Neural progenitor cell (in vitro differentiated cells): ENCODE data around the gene MIS18BP1. TPM values are rescaled to one million over a fixed set of nuclear protein-coding genes. Genes with fewer than 3 reads are reported as not detected.
A peak's percentile ranks its signal among the peaks of the same experiment; 100 is the strongest.

Experiments used
- DNase-seq: peaks from one replicate; pipeline ENCODE4 v3.0.0-alpha.2; 2016; ENCODE audit warnings: low spot score
- H2AFZ ChIP-seq: fragments of 200-600 bp; sonication (generic); replicated peaks from 2 replicates; pipeline ENCODE4 v1.6.1; 2016; ENCODE audit warnings: antibody characterized with exemption
- H3F3A ChIP-seq: fragments of 200-600 bp; sonication (generic); 2 replicates; pipeline ENCODE4 v1.6.1; 2016; ENCODE audit warnings: antibody characterized with exemption, low read depth
- H3K27ac ChIP-seq: fragments of 200-600 bp; sonication (generic); 2 replicates; pipeline ENCODE4 v1.5.1; 2016; ENCODE audit warnings: mild to moderate bottlenecking
- H3K27me3 ChIP-seq: fragments of 200-600 bp; sonication (generic); 2 replicates; pipeline ENCODE4 v1.6.1; 2016; ENCODE audit warnings: mild to moderate bottlenecking, moderate library complexity
- H3K36me3 ChIP-seq: fragments of 200-600 bp; sonication (generic); 2 replicates; pipeline ENCODE4 v1.5.1; 2016
- H3K4me1 ChIP-seq: fragments of 200-600 bp; sonication (generic); 2 replicates; pipeline ENCODE4 v1.6.1; 2016; ENCODE audit warnings: mixed run types
- H3K4me2 ChIP-seq: fragments of 200-600 bp; sonication (generic); 2 replicates; pipeline ENCODE4 v1.6.1; 2016
- H3K4me3 ChIP-seq: fragments of 200-600 bp; sonication (generic); 2 replicates; pipeline ENCODE4 v1.5.1; 2016
- H3K79me2 ChIP-seq: fragments of 200-600 bp; sonication (generic); 2 replicates; pipeline ENCODE4 v1.6.1; 2016; ENCODE audit warnings: low read depth
- H3K9ac ChIP-seq: fragments of 200-600 bp; sonication (generic); 2 replicates; pipeline ENCODE4 v1.6.1; 2016
- H3K9me3 ChIP-seq: fragments of 200-600 bp; sonication (generic); 2 replicates; pipeline ENCODE4 v1.5.1; 2016; ENCODE audit warnings: low read depth
- H4K20me1 ChIP-seq: fragments of 200-600 bp; sonication (generic); 2 replicates; pipeline ENCODE4 v1.6.1; 2016; ENCODE audit warnings: low read depth
- H3K27ac Mint-ChIP-seq: 3 replicates; pipeline ENCODE4 v1.8.0; 2021; ENCODE audit warnings: mixed read lengths
- H3K27me3 Mint-ChIP-seq: 2 replicates; pipeline ENCODE4 v1.8.0; 2022; ENCODE audit warnings: low read depth, mild to moderate bottlenecking, inconsistent platforms, moderate library complexity, mixed read lengths; ENCODE audit not compliant: insufficient read depth
- H3K36me3 Mint-ChIP-seq: 3 replicates; pipeline ENCODE4 v1.8.0; 2021; ENCODE audit warnings: mixed read lengths
- H3K4me1 Mint-ChIP-seq: 3 replicates; pipeline ENCODE4 v1.8.0; 2021; ENCODE audit warnings: mixed read lengths
- H3K4me3 Mint-ChIP-seq: 3 replicates; pipeline ENCODE4 v1.8.0; 2021; ENCODE audit warnings: mild to moderate bottlenecking, moderate library complexity, mixed read lengths
- H3K9me3 Mint-ChIP-seq: 3 replicates; pipeline ENCODE4 v1.8.0; 2020; ENCODE audit warnings: mixed read lengths
- EZH2 ChIP-seq: fragments of 200-600 bp; sonication (generic); IDR thresholded peaks from 2 replicates; pipeline ENCODE4 v1.6.1; 2017; ENCODE audit warnings: antibody characterized with exemption, mild to moderate bottlenecking, moderate library complexity
- EZH2phosphoT487 ChIP-seq: fragments of 200-600 bp; sonication (generic); IDR thresholded peaks from 2 replicates; pipeline ENCODE4 v1.6.1; 2017; ENCODE audit warnings: antibody characterized with exemption
- total RNA-seq: library from RNA; depleted of rRNA; stranded (reverse); fragments of >200 nt; gene quantifications from 2 replicates; pipeline ENCODE4 v1.2.3, GENCODE V29; 2015; ENCODE audit warnings: low replicate concordance
- TF ChIP-seq, protein P1 (sequence below): fragments of 200-600 bp; sonication (generic); IDR thresholded peaks from 2 replicates; pipeline ENCODE4 v1.5.1; 2017; ENCODE audit warnings: antibody characterized with exemption, mild to moderate bottlenecking

MIS18BP1 gene
- total RNA-seq, 1 donor from 2014 or later: 211 TPM

- Mint-ChIP-seq H3K36me3 (peaks cover 11% of the 10 kb centered on the region), H3K9me3 (no peaks in the 10 kb centered on the region), H3K4me3 (no peak overlapping the region), H3K27ac (no peak overlapping the region), H3K27me3 (no peaks in the 10 kb centered on the region), H3K4me1 (no peaks in the 10 kb centered on the region)
- no peak for DNase-seq
- Histone ChIP-seq H3K9me3 (no peaks in the 10 kb centered on the region), H3K4me2 (no peak overlapping the region), H3K36me3 (peaks cover 23% of the 10 kb centered on the region), H4K20me1 (no peaks in the 10 kb centered on the region), H2AFZ (no peak overlapping the region), H3K27ac (no peak overlapping the region), H3K27me3 (no peaks in the 10 kb centered on the region), H3F3A (peaks cover 14% of the 10 kb centered on the region), H3K4me3 (no peak overlapping the region), H3K9ac (no peak overlapping the region), H3K4me1 (no peaks in the 10 kb centered on the region), H3K79me2 (no peaks in the 10 kb centered on the region)
- TF ChIP-seq, protein P1, sequence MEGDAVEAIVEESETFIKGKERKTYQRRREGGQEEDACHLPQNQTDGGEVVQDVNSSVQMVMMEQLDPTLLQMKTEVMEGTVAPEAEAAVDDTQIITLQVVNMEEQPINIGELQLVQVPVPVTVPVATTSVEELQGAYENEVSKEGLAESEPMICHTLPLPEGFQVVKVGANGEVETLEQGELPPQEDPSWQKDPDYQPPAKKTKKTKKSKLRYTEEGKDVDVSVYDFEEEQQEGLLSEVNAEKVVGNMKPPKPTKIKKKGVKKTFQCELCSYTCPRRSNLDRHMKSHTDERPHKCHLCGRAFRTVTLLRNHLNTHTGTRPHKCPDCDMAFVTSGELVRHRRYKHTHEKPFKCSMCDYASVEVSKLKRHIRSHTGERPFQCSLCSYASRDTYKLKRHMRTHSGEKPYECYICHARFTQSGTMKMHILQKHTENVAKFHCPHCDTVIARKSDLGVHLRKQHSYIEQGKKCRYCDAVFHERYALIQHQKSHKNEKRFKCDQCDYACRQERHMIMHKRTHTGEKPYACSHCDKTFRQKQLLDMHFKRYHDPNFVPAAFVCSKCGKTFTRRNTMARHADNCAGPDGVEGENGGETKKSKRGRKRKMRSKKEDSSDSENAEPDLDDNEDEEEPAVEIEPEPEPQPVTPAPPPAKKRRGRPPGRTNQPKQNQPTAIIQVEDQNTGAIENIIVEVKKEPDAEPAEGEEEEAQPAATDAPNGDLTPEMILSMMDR: no peak
- TF ChIP-seq EZH2phosphoT487 (no peak), EZH2 (no peak)
These were observed 48.8 kb downstream of the MIS18BP1 start for GRCh38 chr14:45204241-45204640.

DNA sequence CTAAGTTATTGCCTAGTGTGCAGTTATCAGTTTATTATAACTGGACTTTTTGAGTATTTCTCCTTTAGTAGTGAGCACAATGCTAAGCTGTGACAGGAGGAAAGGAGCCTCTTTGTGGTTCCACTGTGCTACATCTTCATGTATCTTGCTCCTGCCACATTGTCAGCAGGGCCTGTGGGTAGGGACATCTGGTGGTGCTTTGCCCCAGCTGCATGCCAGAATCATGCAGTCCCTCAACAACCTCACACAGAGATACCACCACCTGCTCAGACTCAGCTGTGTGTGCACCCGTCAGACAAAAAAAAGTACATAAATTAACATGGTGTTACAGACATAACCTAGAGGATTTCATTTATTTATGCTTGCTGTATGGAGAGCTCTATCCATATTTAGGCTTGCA lies 51.1 kb downstream of the MIS18BP1 start:
- H3K27ac Mint-ChIP-seq: no peak overlapping the region
- peak; percentile 12 for DNase-seq
- Histone ChIP-seq H3K9ac (no peak overlapping the region), H3K4me3 (no peak overlapping the region), H2AFZ (no peak overlapping the region), H3K4me2 (no peak overlapping the region), H3K27me3 (no peaks in the 10 kb centered on the region), H3K9me3 (no peaks in the 10 kb centered on the region), H3F3A (peaks cover 14% of the 10 kb centered on the region), H3K79me2 (no peaks in the 10 kb centered on the region), H3K4me1 (no peaks in the 10 kb centered on the region), H4K20me1 (no peaks in the 10 kb centered on the region), H3K27ac (no peak overlapping the region), H3K36me3 (peaks cover 14% of the 10 kb centered on the region)
- no peak for TF ChIP-seq EZH2phosphoT487
- TF ChIP-seq, protein P1: peak; percentile 29
- no peaks in the 10 kb centered on the region for H3K9me3 Mint-ChIP-seq
- H3K4me3 Mint-ChIP-seq: no peak overlapping the region
- no peaks in the 10 kb centered on the region for H3K27me3 Mint-ChIP-seq
- no peaks in the 10 kb centered on the region for H3K4me1 Mint-ChIP-seq
- H3K36me3 Mint-ChIP-seq: peaks cover 7% of the 10 kb centered on the region

DNA sequence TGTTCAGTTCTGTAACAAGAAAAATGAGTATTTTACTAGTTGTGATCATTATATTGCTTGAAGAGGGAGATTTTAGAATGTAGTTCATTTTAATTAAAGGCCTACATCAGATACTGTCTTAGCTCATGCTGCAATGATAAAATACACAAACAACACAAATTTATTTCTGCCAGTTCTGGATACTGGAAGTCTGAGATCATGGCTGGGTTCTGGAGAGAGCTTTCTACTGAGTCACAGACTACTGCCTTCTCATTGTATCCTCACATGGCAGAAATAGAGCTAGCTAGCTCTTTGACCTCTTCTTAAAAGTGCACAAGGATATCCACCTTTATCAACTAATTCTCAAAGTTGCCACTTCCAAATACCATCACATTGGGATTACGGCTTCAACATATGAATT lies 53.8 kb downstream of the MIS18BP1 start:
- peaks cover 10% of the 10 kb centered on the region for H3K36me3 ChIP-seq
- H2AFZ ChIP-seq: no peak overlapping the region
- DNase-seq: no peak
- H3K4me3 ChIP-seq: no peak overlapping the region
- TF ChIP-seq EZH2phosphoT487 (no peak), EZH2 (no peak)
- TF ChIP-seq, protein P1: no peak
- H4K20me1 ChIP-seq: no peaks in the 10 kb centered on the region
- Mint-ChIP-seq H3K4me3 (no peak overlapping the region), H3K27me3 (no peaks in the 10 kb centered on the region), H3K27ac (no peak overlapping the region), H3K9me3 (no peaks in the 10 kb centered on the region), H3K4me1 (no peaks in the 10 kb centered on the region), H3K36me3 (peaks cover 8% of the 10 kb centered on the region)
- no peak overlapping the region for H3K27ac ChIP-seq
- H3K4me1 ChIP-seq: no peaks in the 10 kb centered on the region
- peaks cover 14% of the 10 kb centered on the region for H3F3A ChIP-seq
- no peaks in the 10 kb centered on the region for H3K27me3 ChIP-seq
- H3K9ac ChIP-seq: no peak overlapping the region
- no peaks in the 10 kb centered on the region for H3K79me2 ChIP-seq
- H3K9me3 ChIP-seq: no peaks in the 10 kb centered on the region
- H3K4me2 ChIP-seq: no peak overlapping the region
